GM19240 (cell line): ENCODE data around the gene ALPL.
A peak's percentile ranks its signal among the peaks of the same experiment; 100 is the strongest.

ENCODE experiments used
- DNase-seq: peaks from one replicate; pipeline ENCODE4 v3.0.0; 2011; ENCODE audit warnings: low spot score; ENCODE audit not compliant: insufficient read length

ALPL gene

DNA sequence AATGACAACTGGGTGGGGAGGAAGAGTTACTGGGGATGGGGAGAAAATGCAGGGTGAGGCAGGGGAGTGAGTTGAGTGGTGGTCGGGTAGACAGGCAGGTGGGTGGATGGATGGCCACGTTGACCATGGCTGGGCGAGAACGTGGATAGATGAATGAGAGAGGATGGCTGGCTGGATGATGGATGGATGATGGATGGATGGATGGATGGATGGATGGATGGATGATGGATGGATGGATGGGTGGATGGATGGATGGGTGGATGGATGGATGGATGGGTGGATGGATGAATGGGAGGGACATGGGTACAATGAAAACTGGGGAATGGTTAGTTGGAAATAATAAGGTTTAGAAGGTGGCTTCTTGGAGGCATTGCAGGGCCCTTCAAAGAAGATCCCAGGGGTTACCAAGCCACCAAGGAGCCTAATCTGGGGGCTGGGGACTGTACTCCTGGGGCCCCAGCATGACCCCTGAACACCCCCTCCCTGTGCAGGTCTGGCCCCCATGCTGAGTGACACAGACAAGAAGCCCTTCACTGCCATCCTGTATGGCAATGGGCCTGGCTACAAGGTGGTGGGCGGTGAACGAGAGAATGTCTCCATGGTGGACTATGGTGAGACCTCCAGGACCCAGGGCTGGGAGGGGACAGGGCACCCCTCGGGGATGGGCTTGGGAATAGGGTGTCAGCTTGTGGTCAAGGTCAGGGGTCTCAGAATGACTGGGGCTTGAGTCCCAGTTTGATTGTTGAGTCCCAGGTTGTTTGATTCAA lies 67.0 kb downstream of the ALPL start:
- DNase-seq, result no peak

DNA sequence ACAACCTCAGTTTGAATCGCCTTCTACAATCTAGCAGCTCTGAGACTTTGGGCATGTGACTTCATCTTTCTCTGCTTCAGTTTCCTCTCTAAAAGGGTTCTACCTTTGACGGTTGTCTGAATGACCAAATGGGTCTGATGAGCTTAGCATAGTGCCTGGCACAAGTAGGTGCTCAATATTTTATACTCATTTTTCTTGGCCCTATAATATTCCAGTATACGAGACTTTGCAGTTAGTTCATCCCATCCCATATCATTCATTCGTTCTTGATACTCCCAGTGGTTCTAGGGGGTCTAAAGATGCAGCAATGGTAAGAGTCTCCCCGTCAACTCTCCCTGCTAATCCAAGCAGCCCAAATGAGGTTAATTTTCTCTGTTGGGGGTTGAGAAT lies 67.6 kb downstream of the ALPL start:
- DNase-seq, result no peak

DNA sequence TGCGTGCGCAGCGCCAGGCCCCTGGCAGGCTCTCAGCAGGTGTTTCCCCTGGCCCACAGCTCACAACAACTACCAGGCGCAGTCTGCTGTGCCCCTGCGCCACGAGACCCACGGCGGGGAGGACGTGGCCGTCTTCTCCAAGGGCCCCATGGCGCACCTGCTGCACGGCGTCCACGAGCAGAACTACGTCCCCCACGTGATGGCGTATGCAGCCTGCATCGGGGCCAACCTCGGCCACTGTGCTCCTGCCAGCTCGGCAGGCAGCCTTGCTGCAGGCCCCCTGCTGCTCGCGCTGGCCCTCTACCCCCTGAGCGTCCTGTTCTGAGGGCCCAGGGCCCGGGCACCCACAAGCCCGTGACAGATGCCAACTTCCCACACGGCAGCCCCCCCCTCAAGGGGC lies 68.1 kb downstream of the ALPL start:
- no peak for DNase-seq

DNA sequence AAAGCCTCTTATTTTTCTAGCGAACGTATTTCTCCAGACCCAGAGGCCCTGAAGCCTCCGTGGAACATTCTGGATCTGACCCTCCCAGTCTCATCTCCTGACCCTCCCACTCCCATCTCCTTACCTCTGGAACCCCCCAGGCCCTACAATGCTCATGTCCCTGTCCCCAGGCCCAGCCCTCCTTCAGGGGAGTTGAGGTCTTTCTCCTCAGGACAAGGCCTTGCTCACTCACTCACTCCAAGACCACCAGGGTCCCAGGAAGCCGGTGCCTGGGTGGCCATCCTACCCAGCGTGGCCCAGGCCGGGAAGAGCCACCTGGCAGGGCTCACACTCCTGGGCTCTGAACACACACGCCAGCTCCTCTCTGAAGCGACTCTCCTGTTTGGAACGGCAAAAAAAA lies 68.7 kb downstream of the ALPL start:
- no peak for DNase-seq

DNA sequence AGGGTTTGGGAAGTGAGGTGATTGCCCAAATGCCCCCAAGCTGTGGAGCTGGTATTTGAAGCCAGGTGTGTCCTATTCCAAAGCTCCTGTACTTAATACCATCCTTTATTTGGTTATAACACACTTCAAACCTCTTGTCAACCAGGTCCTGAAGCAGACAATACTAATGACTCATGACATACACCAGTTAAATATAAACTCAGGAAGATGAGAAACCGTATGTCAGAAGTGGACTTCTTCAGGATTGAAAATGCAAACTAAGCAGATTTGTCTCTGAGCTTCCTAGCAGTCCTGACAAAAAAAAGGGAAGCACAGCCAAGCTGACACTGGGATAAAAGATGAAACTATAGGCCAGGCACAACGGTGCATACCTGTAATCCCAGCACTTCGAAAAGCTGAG lies 70.6 kb downstream of the ALPL start:
- no peak for DNase-seq

DNA sequence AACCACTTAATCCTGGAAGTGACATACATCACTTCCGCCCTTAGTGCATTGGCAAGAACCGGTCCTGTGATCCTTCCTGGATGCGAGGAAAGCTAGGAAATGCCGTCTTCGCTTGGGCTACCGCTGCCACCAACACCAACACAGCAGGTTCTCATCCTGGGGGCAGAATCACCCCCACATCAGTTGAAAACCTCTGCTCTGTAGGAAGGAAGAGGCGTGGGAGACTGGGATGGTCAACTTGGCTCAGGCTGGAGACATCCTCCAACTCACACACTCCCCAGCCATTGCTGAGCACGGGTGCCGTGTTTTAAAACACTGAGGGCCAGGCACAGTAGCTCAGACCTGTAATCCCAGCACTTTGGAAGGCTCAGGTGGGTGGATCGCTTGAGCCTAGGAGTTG lies 74.9 kb downstream of the ALPL start:
- DNase-seq, result no peak

DNA sequence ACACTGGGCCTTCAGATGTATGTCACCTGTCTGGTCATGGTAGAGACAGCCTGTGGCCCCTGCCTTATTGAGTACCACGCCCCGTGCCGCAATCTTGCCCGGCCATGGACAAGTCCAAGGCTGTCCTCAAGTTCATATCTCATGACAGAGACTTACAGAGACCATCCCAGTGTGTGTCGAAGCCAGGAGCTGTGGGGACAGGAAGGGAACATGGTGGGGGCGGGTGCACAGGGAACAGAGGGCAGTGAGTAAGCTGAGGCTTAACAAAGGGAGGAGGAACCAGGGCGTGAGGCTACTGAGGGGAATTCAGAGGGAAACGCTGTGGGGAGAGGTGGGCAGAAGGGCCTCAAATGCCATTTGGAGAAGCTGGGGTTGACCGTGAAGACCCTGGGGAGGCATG lies 75.8 kb downstream of the ALPL start:
- no peak for DNase-seq

DNA sequence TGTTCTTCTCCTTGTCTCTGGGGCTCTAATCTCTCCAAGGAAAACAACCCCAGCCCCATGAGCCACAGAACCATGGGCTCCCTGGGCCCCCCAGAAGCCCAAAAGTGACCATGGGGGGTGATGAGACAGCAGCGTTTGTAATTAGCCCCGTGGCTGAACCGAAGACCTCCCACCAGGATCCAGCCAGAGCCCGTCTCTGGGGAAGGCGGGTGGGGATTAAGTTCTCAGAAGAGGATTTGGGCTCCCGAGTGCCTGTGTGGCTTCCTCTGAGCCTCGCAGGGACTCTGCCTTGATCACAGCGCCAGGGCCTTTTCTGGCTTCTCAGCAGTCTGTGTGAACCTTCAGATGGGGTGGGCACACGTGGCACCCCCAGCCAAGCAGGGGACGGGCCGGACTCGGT lies 77.0 kb downstream of the ALPL start:
- no peak for DNase-seq

DNA sequence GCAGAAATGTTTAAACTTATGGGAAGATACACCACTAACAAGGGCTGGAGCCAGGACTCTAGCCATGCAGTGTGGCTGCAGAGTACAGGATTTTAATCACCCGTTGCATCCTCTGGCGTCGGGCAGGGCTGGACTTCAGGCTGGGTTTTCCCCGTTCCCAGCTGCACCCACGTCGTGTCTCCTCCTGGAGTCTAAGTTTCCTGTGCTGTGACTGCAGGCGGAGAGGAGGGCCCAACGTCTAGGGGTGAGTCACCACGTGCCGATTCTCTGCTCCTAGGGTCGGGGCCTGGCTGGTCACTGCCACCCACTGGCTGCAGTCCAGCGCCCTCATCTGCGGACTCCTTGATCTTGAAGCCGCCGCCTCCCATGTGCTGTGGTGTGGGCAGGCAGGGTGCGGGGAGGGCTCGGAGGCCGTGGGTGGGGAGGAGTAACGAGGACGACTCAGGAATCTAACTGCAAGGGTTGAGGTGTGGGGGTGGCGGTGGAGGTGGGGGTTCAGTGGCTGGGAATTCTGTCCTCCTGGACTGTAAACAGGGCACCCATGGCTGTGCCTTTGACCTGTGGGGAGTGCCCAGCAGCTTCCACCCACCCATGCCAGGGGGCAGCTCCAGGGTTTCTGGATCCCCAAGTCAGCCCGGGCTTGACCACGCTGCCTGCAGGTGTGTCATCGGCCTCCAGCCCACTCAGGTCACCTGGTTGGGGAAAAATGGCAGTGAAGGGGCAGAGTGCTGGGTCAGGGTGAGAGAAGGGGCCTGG lies 77.8 kb downstream of the ALPL start:
- DNase-seq, result no peak

DNA sequence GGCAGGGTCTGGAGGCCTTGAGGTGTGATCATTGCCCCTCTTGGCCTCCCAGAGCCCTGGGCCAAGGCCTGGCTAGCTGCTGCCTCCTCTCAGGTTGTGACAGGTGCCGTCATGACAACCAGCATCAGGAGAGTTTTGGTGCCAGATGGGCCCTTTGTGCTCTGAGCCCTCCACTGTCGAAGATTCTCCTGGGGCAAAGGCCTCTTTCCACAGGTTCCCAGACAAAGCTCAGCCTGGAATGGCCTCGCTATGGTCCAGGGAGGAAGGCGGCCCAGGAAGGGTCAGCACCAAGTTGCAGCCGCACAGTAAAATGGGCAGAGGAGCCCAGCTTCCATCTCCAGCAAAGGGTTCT lies 78.4 kb downstream of the ALPL start:
- DNase-seq, result no peak

DNA sequence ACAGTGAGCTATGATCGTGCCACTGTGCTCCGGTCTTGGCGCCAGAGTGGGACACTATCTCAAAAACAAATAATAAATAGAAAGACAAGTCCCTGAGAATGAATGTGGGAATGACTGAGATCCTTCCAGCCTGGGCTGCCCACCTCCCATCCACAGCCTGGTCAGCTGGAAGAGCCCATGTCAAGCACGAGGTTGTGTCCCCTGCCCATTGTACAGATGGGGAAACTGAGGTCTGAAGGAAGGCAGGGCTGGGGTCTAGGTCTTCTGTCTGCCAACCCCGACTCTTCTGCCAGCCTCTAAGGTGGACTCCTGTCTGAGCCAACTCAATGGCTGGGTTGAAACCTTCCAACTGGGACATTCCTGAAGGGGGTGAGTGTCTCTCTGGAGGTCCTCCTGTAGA lies 80.4 kb downstream of the ALPL start:
- no peak for DNase-seq

DNA sequence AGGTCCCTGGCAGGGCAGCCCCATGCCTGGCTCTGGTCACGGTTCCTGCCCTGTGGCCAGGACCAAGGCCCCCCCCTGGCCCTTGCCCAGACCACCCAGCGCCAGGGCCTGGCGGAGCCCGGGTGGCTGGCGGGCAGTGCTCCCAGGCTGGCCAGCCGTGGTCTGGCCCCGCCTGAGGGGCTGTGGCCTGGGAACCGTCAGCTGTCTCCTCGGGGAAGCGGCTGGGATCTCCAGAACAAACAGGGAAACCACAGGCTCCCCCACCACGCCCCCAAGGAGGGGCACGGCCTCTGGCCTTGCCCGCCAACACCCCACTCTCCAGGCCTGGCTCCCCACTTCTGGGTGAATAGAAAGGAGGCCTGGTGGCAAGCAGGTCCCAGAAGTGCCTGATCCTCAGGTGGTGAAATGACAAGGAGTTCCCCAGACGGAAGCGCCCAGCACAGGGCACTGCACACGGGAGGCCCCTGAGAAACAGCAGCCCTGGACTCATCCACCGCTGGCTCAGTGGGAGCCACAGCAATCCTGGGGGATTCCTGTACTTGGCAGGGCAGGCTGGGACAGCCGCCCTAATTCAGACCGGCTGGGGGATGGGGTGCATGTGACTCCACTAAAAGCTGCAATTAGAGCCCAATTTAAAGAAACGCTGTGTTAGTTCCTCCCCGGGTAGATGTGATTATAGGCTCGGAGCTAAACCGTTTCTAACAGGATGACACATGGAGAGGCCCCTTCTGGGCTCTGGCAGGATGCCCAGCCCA lies 81.1 kb downstream of the ALPL start:
- DNase-seq, result no peak

DNA sequence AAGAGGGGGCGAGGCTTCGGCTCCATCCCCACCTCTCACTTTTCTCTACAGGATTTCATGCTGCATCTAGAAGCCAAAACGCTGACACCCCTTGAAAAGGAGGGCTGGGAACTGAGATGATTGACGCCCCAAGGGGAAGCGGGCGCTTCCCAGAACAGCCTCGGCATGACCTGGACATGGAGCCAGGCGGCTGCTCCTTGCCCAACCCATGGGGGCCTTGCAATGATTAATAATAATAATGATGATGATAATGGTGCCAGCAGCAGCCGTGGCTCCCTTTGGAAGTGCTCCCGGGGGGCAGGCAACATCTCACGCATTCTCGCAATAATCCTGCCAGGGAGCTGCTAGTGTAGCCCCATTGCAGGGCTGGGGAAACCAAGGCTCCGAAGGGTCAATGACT lies 81.7 kb downstream of the ALPL start:
- DNase-seq, result no peak

DNA sequence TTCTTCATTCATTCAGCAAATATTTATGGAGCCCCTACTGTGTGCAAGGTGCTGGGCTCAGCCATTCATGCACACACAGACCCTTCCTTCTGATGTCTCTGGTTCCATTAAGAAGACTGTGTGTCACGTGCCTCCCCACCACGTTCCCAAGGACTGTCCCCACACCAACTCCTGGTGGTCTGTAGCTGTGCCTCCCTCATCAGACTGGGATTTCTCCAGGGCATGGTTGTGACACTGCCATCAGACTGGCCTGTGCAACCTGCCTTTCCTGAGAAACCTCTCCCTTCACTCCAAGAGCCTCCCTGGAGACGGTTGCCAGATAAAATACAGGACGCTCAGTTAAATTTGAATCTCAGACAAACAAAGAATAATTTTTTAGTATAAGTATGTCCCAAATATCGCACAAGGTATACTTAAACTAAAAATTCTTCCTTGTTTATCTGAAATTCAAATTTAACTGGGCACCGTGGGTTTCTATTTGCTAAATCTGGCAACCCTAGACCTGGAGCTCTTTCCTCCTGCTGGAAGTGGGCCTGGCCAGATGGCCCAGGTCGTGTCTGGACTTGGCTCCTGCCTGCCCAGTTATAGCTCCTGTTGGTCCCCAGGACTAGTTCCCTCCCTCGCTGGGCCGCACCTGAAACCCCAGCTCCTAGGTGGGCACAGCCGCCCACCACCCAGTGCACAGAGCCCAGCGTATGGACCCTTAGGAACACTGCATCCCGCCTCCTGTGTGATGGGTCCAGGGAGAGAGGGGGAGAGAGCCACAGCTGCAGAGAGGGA lies 83.1 kb downstream of the ALPL start:
- no peak for DNase-seq

DNA sequence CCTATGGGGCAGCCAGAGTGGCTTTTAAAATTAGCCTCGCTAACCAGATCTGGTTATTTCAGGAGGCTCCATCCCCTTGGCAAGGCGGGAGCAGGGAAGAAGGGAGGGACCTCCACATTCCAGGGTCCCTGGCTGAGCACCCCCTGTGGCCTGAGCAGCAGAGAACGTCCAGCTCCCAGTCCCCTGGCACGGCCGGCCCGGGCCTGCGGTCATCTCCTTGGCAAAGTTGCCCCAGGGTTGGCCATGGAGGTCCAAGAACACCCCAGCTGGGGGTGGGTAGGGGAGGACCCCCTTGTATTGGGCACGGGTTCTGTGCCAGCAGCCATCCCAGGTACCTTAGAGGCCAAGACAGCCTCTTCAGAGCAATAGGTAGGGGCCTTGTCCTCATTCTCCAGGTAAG lies 84.0 kb downstream of the ALPL start:
- DNase-seq, result no peak

DNA sequence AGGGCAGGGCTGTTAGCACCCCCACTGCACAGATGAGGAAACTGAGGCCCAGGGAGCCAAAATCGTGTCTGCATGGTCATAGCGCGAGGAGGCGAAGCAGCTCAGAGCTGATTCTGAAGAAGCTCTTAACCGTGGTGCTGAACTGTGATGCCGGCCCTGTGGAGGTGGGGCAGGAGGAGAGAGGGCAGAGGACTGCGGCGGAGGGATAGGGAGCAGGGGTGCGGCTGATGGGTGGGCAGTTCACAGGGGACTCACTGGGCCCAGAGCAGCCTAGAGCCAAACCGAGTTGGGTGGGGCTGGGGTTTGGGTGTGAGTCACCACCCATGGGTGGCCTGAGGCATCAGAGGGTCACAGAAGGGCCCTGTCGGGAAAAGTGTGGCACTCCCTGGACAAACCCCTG lies 85.3 kb downstream of the ALPL start:
- no peak for DNase-seq

DNA sequence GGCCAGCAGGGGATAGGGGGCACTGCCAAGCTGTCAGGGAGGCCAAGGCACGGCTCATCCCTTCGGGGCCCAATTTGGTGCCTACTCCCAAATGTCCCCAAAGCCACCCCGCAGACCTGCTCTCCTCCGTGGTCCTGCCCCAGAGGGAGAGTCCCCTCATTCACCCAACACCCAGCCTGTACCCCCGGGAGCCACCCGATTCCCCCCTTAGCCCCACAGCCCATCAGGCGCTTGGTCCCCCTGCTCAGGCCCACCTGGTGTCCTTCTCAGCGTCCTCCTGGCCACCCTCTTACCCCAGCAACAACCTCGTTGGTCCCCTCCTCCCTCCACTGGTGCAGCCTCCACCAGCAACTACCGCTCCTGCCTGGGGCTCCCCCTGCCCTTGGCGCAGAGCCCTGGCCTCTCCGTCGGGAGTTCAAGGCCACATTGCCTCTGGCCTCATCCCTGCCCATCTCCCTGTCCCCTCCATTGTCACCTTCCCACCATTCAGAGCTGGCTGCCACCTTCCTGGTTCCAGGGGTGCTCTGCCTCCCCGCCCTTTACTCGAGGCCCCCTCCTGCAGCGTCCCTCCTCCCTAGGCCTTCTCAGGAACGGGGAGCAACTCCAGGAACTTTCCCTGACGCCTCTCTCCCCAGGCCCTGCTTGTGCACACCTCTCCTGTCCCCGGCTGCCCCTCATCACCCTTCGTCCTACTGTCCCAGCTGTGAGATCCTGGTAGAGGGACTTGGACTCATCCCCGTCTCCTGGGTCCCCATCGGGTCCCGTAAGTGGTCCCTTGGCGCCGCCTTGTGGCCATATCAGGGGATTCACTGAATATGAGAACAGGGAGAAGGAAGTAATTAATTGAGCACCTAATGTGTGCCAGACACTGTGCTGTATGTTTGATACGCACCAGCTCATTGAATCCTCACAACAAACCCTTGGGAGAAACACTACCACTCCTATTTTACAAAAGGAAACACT lies 86.0 kb downstream of the ALPL start:
- peak; percentile 52 for DNase-seq

DNA sequence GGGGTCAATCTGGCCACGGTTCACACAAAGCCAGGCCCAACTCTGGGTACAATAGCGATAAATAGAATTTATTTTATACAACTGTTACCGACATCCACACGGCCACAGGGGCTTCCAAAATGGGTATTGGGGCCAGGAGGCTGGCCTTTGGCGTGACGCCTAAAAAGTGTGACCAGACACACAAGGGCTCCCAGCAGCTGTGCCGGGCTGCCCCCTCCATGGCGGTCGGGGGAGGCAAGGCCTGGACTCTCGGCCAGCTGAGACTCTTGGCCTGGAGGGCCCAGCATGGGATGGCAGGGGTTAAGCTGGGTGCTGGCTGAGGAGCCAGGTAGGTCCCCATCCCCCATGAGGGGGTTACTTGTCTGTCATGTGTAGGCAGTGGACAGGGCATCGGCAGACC lies 87.0 kb downstream of the ALPL start:
- no peak for DNase-seq

DNA sequence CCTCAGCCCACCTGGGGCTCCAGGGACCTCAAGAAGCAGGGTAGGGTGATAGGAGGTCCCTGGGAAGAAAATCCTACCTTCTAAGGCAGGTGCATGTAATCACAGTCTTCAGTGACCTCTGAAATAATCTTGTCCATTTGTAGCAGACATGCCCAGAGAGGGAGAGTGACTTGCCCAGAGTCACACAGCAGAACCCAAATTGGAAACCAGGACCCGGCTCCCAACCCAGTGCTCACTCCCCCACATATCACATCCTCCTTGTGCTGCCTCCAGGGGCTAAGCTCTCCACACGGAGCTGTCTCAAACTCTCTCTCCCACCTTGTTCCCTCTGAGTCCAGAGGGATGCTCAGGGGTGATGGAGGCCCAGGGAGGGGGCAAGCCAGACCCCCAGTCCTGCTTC lies 87.4 kb downstream of the ALPL start:
- no peak for DNase-seq

DNA sequence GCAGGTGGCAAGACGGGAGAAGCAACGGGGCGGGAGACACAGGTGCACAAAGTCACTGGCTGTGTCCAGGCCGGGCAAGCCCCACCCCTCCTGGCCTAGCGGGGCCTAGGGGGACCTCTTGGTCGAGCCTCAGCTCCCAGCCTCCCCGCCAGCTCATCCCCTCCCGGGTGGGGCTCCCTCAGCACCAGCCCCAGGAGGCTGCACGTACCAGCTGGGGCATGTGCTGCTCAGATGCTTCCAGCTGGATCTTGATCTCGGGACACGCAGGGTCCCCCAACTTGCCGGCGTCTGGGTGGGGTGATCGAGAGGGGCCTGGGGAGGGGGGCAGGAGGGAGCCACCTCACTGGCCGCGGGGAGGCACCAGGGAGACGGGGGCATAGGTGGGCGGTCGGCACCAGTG lies 88.5 kb downstream of the ALPL start:
- no peak for DNase-seq

DNA sequence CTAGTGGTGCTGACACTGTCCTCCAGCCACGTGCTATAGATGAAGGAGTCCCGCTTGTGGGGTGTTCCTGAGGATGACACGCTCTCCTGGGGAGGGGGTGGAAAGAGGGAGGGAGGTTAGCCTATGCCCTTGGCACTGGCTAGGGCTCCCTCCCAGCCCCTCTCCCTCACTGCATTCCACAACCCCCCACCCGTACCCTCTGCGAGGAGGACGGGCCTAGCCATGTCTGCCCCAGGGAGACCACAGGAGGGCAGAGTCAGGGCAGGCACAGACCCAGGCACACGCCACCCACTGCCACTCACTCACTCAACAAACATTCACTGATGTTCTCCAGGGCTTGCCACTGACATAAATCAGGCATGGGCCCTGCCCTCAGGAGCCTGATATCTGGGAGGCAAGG lies 89.2 kb downstream of the ALPL start:
- DNase-seq, result no peak
